ENCODE results near the gene PANX3. TPM values are rescaled to one million over a fixed set of nuclear protein-coding genes. Genes with fewer than 3 reads are reported as not detected.

Gene PANX3
- total RNA-seq, 4 donors from 2014 or later, result not detected

- no peak for DNase-seq
- Histone ChIP-seq H3K36me3 (no peaks in the 10 kb centered on the region), H3K27ac (no peak overlapping the region), H3K9me3 (no peaks in the 10 kb centered on the region), H3K27me3 (peaks cover 0 to 5% of the 10 kb centered on the region in 2 donors), H3K4me1 (no peaks in the 10 kb centered on the region), H3K4me3 (no peak overlapping the region)
- no peak for TF ChIP-seq POLR2A (IDR thresholded peaks at IDR 0.05)
- no peak for TF ChIP-seq CTCF (IDR thresholded peaks at IDR 0.05)
- intact Hi-C loops (cut with DNase I; ENCODE audit: low total_unique reads), result no loop called here
Observed at GRCh38 chr11:124591430-124591829, 19.8 kb upstream of the PANX3 start.

DNA sequence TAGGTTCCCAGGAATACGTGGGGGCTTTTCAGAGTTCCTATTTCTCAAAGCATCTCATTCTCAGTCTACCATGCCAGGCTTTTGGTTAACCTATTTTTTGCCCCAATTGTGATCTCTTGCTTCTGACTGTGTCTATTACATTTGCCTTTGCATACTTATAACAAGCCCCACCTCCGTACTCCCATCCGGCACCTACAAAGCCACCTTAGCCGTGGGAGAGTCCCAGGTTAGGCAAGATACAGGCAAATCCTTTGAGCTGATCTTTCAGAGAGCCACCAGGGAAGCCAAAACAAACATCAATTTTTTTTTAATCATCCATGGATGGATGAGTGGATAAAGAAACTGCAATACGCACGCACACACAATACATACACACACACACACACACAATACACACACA, 18.6 kb upstream of the PANX3 start:
- TF ChIP-seq CTCF (IDR thresholded peaks at IDR 0.05), result no peak
- no peak for TF ChIP-seq POLR2A (IDR thresholded peaks at IDR 0.05)
- Histone ChIP-seq H3K4me1 (no peaks in the 10 kb centered on the region), H3K36me3 (no peaks in the 10 kb centered on the region), H3K27ac (no peak overlapping the region), H3K9me3 (no peaks in the 10 kb centered on the region), H3K4me3 (no peak overlapping the region), H3K27me3 (peaks cover 0 to 5% of the 10 kb centered on the region in 2 donors)
- no peak for DNase-seq
- intact Hi-C loops (cut with DNase I; ENCODE audit: low total_unique reads), result no loop called here

DNA sequence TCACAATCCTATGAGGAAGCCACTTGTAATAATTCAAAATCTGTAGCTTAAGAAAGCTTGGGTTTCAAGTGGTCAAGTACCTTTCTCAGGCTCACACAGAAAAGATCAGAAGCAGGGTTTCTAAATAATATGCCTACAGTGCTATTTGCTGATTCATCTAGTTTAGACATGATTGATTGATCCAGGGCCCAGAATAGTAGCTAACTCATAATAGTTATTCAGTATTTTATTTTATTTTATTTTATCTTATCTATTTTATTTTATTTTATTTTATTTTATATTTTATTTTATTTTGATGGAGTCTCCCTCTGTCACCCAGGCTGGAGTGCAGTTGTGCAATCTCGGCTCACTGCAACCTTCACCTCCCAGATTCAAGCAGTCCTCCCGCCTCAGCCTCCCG, 15.9 kb upstream of the PANX3 start:
- H3K36me3 ChIP-seq, result no peaks in the 10 kb centered on the region
- no peaks in the 10 kb centered on the region for H3K4me1 ChIP-seq
- H3K27ac ChIP-seq, result no peak overlapping the region
- TF ChIP-seq POLR2A (IDR thresholded peaks at IDR 0.05) (no peak), CTCF (IDR thresholded peaks at IDR 0.05) (no peak)
- peaks cover 0 to 5% of the 10 kb centered on the region in 2 donors for H3K27me3 ChIP-seq
- no peak for DNase-seq
- intact Hi-C loops (cut with DNase I; ENCODE audit: low total_unique reads), result no loop called here
- H3K4me3 ChIP-seq, result no peak overlapping the region
- H3K9me3 ChIP-seq, result no peaks in the 10 kb centered on the region

DNA sequence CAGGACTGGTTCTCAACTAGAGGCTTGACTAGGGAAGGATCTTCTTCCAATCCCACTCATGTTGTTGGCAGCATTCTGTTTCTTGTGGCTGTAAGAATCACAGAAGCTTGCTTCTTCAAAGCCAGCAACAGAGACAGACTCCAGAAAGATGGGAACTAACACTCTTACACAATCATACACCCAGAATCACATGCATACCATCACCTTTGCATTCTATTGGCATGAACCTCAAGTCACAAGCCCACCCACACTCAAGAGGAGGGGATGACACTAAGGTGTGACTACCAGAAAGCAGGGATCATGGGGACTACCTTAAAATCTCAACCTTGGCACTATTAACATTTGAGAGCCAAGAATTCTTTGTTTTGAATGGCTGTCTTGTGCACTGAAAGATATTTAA, 13.6 kb upstream of the PANX3 start:
- Histone ChIP-seq H3K27me3 (peaks cover 0 to 4% of the 10 kb centered on the region in 2 donors), H3K36me3 (no peaks in the 10 kb centered on the region), H3K4me1 (no peaks in the 10 kb centered on the region), H3K4me3 (no peak overlapping the region), H3K27ac (no peak overlapping the region), H3K9me3 (no peaks in the 10 kb centered on the region)
- DNase-seq, result no peak
- intact Hi-C loops (cut with DNase I; ENCODE audit: low total_unique reads), result no loop called here
- TF ChIP-seq CTCF (IDR thresholded peaks at IDR 0.05) (no peak), POLR2A (IDR thresholded peaks at IDR 0.05) (no peak)

- DNase-seq, result no peak
- no peaks in the 10 kb centered on the region for H3K4me1 ChIP-seq
Observed at GRCh38 chr11:124600621-124601320, 10.5 kb upstream of the PANX3 start.

More at GRCh38 chr11:124600621-124601320, 10.5 kb upstream of the PANX3 start:
- no peaks in the 10 kb centered on the region for H3K9me3 ChIP-seq
- no peak overlapping the region for H3K27ac ChIP-seq
- no peak for TF ChIP-seq POLR2A (IDR thresholded peaks at IDR 0.05)
- no peak for TF ChIP-seq CTCF (IDR thresholded peaks at IDR 0.05)
- H3K36me3 ChIP-seq, result no peaks in the 10 kb centered on the region
- H3K4me3 ChIP-seq, result no peak overlapping the region
- H3K27me3 ChIP-seq, result no peaks in the 10 kb centered on the region
- intact Hi-C loops (cut with DNase I; ENCODE audit: low total_unique reads), result no loop called here

All from uterus (tissue), 4 donors.